HCT116 (cell line): Measurements from ENCODE around the gene ACAP3. TPM values are rescaled to one million over a fixed set of nuclear protein-coding genes. Genes with fewer than 3 reads are reported as not detected.
A peak's percentile ranks its signal among the peaks of the same experiment; 100 is the strongest.

Experiments used
- ATAC-seq: fragments of 200-7000 bp; cut with Tn5 transposase; 2 replicates; pipeline ENCODE4 v1.9.1; 2020; ENCODE audit warnings: mild to moderate bottlenecking, moderate library complexity
- BruUV-seq: library from RNA; stranded (reverse); fragments of 400-500 nt; replicated peaks from 2 replicates; lab custom pipeline; 2021; lab: Mats Ljungman, UMichigan
- CTCF ChIA-PET: fragments of 300-600 bp; sonication (Branson Sonifier 250); formaldehyde crosslinking; loops from one replicate; lab custom pipeline; 2021; ENCODE audit warnings: antibody characterized with exemption; lab: Charles Lee
- POLR2A ChIA-PET: fragments of 300-600, 350-600 bp; sonication (Branson Sonifier 250); formaldehyde crosslinking; loops from one replicate; lab custom pipeline; 2021; ENCODE audit warnings: antibody characterized with exemption; lab: Charles Lee
- RAD21 ChIA-PET, 2 experiments: fragments of 300-600 bp; sonication (Branson Sonifier 250); formaldehyde crosslinking; loops; one replicate each; lab custom pipeline; 2023; ENCODE audit warnings: low total read pairs in 2 of 2; ENCODE audit not compliant: uncharacterized antibody in 2 of 2, unreplicated experiment in 2 of 2, low non-redundant PET in 1 of 2; lab: Charles Lee
- DNase-seq: peaks from one replicate; pipeline ENCODE4 v3.0.0-alpha.2; 2010; ENCODE audit warnings: low read depth, low spot score
- H2AFZ ChIP-seq: fragments of 200-600 bp; shearing (Covaris generic), sonication (generic); 2 replicates; pipeline ENCODE4 v1.6.1; 2017; ENCODE audit warnings: low read depth, mixed run types, mixed read lengths, antibody characterized with exemption, low read length; ENCODE audit not compliant: poor library complexity, severe bottlenecking
- H3K27ac ChIP-seq: 2 replicates; pipeline ENCODE4 v1.5.1; 2012; ENCODE audit warnings: low read depth, low read length
- H3K27me3 ChIP-seq: fragments of 200-600 bp; sonication (generic); 2 replicates; pipeline ENCODE4 v1.6.1; 2016; ENCODE audit warnings: mixed run types, low read length, mixed read lengths; ENCODE audit not compliant: insufficient read depth
- H3K36me3 ChIP-seq, 2 experiments: fragments of 200-500 bp in 1 of 2; fragments of 200-600 bp in 1 of 2; sonication (Bioruptor generic) in 1 of 2; sonication (generic) in 1 of 2; 2 replicates each; pipeline versions ENCODE4 v1.5.1 to v1.6.1; 2014 to 2016; ENCODE audit warnings: low read length in 2 of 2, inconsistent platforms in 1 of 2, mixed read lengths in 1 of 2, mixed run types in 1 of 2; ENCODE audit not compliant: insufficient read depth in 2 of 2, control insufficient read depth in 1 of 2
- H3K4me1 ChIP-seq, 2 experiments: fragments of 200-600 bp in 1 of 2; sonication (generic) in 1 of 2; 2 replicates each; pipeline versions ENCODE4 v1.5.1 to v1.6.1; 2012 to 2017; ENCODE audit warnings: low read length in 2 of 2, inconsistent platforms in 1 of 2, mild to moderate bottlenecking in 1 of 2, mixed read lengths in 1 of 2, mixed run types in 1 of 2, moderate library complexity in 1 of 2; ENCODE audit not compliant: insufficient read depth in 2 of 2, control insufficient read depth in 1 of 2
- H3K4me2 ChIP-seq: fragments of 200-600 bp; sonication (generic); 2 replicates; pipeline ENCODE4 v1.6.1; 2017; ENCODE audit warnings: mixed run types, low read length, mixed read lengths
- H3K4me3 ChIP-seq, 2 experiments: fragments of 200-600 bp in 1 of 2; sonication (generic) in 1 of 2; replicated peaks in 1 of 2; 2 replicates each; pipeline ENCODE4 v1.5.1; 2011 to 2016; ENCODE audit warnings: low read length in 2 of 2, control low read depth in 1 of 2, low read depth in 1 of 2, mild to moderate bottlenecking in 1 of 2, mixed read lengths in 1 of 2, mixed run types in 1 of 2
- H3K79me2 ChIP-seq: fragments of 200-600 bp; sonication (generic); 2 replicates; pipeline ENCODE4 v1.6.1; 2017; ENCODE audit warnings: mild to moderate bottlenecking, mixed run types, low read length, moderate library complexity, mixed read lengths; ENCODE audit not compliant: insufficient read depth
- H3K9ac ChIP-seq: fragments of 200-600 bp; sonication (generic); 2 replicates; pipeline ENCODE4 v1.6.1; 2016; ENCODE audit warnings: low read length, mixed read lengths
- H3K9me2 ChIP-seq: fragments of 200-600 bp; sonication (generic), shearing (Covaris generic); 2 replicates; pipeline ENCODE4 v1.6.1; 2017; ENCODE audit warnings: mixed run types, mild to moderate bottlenecking, moderate library complexity; ENCODE audit not compliant: insufficient read depth
- H3K9me3 ChIP-seq, 2 experiments: fragments of 200-500 bp in 1 of 2; fragments of 200-600 bp in 1 of 2; sonication (Bioruptor generic) in 1 of 2; sonication (generic) in 1 of 2; 2 replicates each; pipeline ENCODE4 v1.6.1; 2014 to 2017; ENCODE audit warnings: low read length in 2 of 2, mixed read lengths in 2 of 2, inconsistent platforms in 1 of 2, low read depth in 1 of 2, mild to moderate bottlenecking in 1 of 2, mixed run types in 1 of 2, moderate library complexity in 1 of 2; ENCODE audit not compliant: control insufficient read depth in 1 of 2, insufficient read depth in 1 of 2
- H4K20me1 ChIP-seq: fragments of 200-600 bp; sonication (generic), shearing (Covaris generic); 2 replicates; pipeline ENCODE4 v1.6.1; 2017; ENCODE audit warnings: mixed run types, mild to moderate bottlenecking, moderate library complexity; ENCODE audit not compliant: insufficient read depth
- CBX3 ChIP-seq: IDR thresholded peaks from 2 replicates; pipeline ENCODE4 v1.6.1; 2012; ENCODE audit warnings: low read depth
- CEBPB ChIP-seq: IDR thresholded peaks from 2 replicates; pipeline ENCODE4 v1.6.1; 2012; ENCODE audit warnings: low read depth
- ELF1 ChIP-seq: IDR thresholded peaks from 2 replicates; pipeline ENCODE4 v1.6.1; 2012; ENCODE audit warnings: low read depth, borderline replicate concordance
- EZH2 ChIP-seq: fragments of 200-600 bp; sonication (generic); IDR thresholded peaks from 2 replicates; pipeline ENCODE4 v1.6.1; 2017; ENCODE audit warnings: antibody characterized with exemption, mixed run types
- EZH2phosphoT487 ChIP-seq: fragments of 200-600 bp; IDR thresholded peaks from 2 replicates; pipeline ENCODE4 v1.6.1; 2018; ENCODE audit warnings: antibody characterized with exemption, borderline replicate concordance
- FOSL1 ChIP-seq: IDR thresholded peaks from 2 replicates; pipeline ENCODE4 v1.6.1; 2012; ENCODE audit warnings: low read depth
- JUND ChIP-seq: IDR thresholded peaks from 2 replicates; pipeline ENCODE4 v1.6.1; 2012
- POLR2A ChIP-seq: IDR thresholded peaks from 2 replicates; pipeline ENCODE4 v1.7.0; 2011; ENCODE audit warnings: borderline replicate concordance; ENCODE audit not compliant: insufficient read depth, insufficient read length; ENCODE audit errors: extremely low read depth
- RAD21 ChIP-seq: IDR thresholded peaks from 2 replicates; pipeline ENCODE4 v1.6.1; 2012; ENCODE audit warnings: low read depth, mild to moderate bottlenecking
- YY1 ChIP-seq: IDR thresholded peaks from 2 replicates; pipeline ENCODE4 v1.6.1; 2011; ENCODE audit warnings: low read length, low read depth, moderate library complexity, mild to moderate bottlenecking; ENCODE audit not compliant: insufficient replicate concordance; ENCODE audit errors: extremely low read depth
- ZFX ChIP-seq: fragments of 450-650 bp; IDR thresholded peaks from 2 replicates; pipeline ENCODE4 v1.6.1; 2017
- ZNF274 ChIP-seq: fragments of 200-500 bp; sonication (Bioruptor generic); IDR thresholded peaks from 2 replicates; pipeline ENCODE4 v1.6.1; 2014; ENCODE audit warnings: mild to moderate bottlenecking, low read depth, low read length, inconsistent platforms
- intact Hi-C: fragments of 100-400 bp; cut with micrococcal nuclease; formaldehyde crosslinking; loops from 2 replicates; pipeline ENCODE4 v1.10.0; 2022
- total RNA-seq: library from RNA; stranded (reverse); gene quantifications from one replicate; pipeline ENCODE4 v1.2.1, GENCODE V29; 2021; ENCODE audit not compliant: unreplicated experiment
- TF ChIP-seq, protein P1 (sequence below): IDR thresholded peaks from 2 replicates; pipeline ENCODE4 v1.6.1; 2012
- TF ChIP-seq, protein P2 (sequence below): IDR thresholded peaks from 2 replicates; pipeline ENCODE4 v1.6.1; 2012; ENCODE audit warnings: low read depth
- TF ChIP-seq, protein P3 (sequence below): IDR thresholded peaks from 2 replicates; pipeline ENCODE4 v1.6.1; 2012
- TF ChIP-seq, protein P4 (sequence below), 3 experiments: fragments of 200-600 bp in 1 of 3; sonication (generic) in 1 of 3; IDR thresholded peaks in 2 of 3; conservative IDR thresholded peaks in 1 of 3; 2 replicates each; pipeline ENCODE4 v1.5.1; 2012 to 2017; ENCODE audit warnings: low read depth in 2 of 3, low read length in 2 of 3, antibody characterized with exemption in 1 of 3, borderline replicate concordance in 1 of 3, control low read depth in 1 of 3, mild to moderate bottlenecking in 1 of 3, mixed read lengths in 1 of 3, mixed run types in 1 of 3, moderate library complexity in 1 of 3; ENCODE audit not compliant: insufficient read depth in 1 of 3

The ACAP3 gene
- total RNA-seq, 1 experiment from 2014 or later, result 38.8 TPM

DNA sequence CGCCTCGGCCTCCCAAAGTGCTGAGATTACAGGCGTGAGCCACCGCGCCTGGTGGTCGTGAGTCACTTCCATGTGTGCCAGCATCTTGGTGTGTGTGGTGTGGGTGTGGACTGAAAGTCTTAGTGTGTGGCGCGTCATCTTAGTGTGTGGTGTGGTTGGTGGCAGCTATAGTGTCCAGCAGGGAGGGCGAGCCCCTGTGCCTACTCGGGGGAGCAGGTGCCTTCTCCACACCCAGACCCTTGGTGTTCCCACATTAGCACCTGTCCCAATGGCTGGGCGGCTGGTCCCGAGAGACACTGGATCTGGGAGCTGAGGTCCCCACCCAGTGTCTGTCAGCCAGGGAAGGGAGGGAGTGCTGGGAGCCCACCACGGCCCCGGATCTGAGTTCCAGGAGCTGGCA lies 24.7 kb downstream of the ACAP3 start (continued):
- TF ChIP-seq, protein P1, sequence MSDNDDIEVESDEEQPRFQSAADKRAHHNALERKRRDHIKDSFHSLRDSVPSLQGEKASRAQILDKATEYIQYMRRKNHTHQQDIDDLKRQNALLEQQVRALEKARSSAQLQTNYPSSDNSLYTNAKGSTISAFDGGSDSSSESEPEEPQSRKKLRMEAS, result no peak
- TF ChIP-seq ZFX (no peak), CBX3 (no peak)

DNA sequence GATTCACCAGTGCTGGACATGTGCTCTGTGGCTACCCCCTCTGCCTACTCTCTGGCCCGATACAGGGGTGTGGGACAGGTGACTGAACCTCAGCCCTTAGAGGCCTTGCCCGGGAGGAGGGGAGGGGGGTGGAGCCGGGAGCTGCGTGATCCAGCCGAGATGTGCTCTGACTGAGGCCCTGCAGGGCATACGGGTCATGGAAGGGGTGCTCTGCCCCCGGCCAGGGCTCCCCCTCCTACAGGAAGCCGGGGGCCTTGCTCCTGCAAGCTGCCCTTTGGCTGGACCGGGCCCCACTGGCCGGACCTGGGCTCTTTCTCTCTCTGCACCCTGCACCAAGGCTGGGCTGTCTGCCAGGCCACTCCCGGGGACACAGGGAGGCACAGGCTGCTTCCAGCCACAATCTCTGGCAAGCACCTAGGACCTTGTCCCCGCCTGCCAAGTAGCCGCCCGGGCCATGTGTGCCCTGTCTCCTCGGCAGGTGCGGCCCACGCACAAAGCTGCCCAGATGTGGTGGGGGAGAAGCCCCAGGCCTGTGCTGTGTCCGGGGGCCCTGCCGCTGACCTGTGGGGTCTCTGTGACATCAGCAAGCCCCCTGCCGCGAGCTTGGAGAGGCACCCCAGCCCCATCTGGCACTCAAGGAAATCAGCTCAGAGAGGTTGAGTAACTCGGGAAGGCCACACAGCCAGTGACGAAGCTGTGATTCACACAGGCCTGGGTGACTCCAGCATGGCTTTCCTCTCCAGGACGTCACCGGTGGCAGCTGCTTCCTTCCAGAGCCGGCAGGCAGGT lies 26.0 kb downstream of the ACAP3 start:
- intact Hi-C loops, result no loop called here
- no peak overlapping the region for H3K4me3 ChIP-seq
- H3K79me2 ChIP-seq, result no peaks in the 10 kb centered on the region
- no peak overlapping the region for H2AFZ ChIP-seq
- H3K9me3 ChIP-seq, result no peaks in the 10 kb centered on the region
- H3K27ac ChIP-seq, result no peak overlapping the region; the same call in 1 of the 2 replicates
- DNase-seq (no peak), ATAC-seq (0 out of 2 replicates have a peak, but pooled peaks have one; percentile 35)
- RAD21 ChIA-PET, result no interaction called here
- H3K27me3 ChIP-seq, result no peaks in the 10 kb centered on the region
- POLR2A ChIA-PET, result no interaction called here
- H3K9me2 ChIP-seq, result no peaks in the 10 kb centered on the region
- no peak overlapping the region for H3K9ac ChIP-seq
- H3K4me2 ChIP-seq, result peak overlapping the region; percentile 4; the same call in 1 of the 2 replicates
- no peak for TF ChIP-seq EZH2
- no peak for TF ChIP-seq FOSL1
- TF ChIP-seq POLR2A, result no peak
- no peak for TF ChIP-seq ZNF274
- no peak for TF ChIP-seq CBX3
- TF ChIP-seq YY1, result no peak
- no peak for TF ChIP-seq ZFX
- no peak for TF ChIP-seq JUND
- TF ChIP-seq, protein P2, sequence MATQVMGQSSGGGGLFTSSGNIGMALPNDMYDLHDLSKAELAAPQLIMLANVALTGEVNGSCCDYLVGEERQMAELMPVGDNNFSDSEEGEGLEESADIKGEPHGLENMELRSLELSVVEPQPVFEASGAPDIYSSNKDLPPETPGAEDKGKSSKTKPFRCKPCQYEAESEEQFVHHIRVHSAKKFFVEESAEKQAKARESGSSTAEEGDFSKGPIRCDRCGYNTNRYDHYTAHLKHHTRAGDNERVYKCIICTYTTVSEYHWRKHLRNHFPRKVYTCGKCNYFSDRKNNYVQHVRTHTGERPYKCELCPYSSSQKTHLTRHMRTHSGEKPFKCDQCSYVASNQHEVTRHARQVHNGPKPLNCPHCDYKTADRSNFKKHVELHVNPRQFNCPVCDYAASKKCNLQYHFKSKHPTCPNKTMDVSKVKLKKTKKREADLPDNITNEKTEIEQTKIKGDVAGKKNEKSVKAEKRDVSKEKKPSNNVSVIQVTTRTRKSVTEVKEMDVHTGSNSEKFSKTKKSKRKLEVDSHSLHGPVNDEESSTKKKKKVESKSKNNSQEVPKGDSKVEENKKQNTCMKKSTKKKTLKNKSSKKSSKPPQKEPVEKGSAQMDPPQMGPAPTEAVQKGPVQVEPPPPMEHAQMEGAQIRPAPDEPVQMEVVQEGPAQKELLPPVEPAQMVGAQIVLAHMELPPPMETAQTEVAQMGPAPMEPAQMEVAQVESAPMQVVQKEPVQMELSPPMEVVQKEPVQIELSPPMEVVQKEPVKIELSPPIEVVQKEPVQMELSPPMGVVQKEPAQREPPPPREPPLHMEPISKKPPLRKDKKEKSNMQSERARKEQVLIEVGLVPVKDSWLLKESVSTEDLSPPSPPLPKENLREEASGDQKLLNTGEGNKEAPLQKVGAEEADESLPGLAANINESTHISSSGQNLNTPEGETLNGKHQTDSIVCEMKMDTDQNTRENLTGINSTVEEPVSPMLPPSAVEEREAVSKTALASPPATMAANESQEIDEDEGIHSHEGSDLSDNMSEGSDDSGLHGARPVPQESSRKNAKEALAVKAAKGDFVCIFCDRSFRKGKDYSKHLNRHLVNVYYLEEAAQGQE, result no peak
- no peak for TF ChIP-seq ELF1
- TF ChIP-seq, protein P3, sequence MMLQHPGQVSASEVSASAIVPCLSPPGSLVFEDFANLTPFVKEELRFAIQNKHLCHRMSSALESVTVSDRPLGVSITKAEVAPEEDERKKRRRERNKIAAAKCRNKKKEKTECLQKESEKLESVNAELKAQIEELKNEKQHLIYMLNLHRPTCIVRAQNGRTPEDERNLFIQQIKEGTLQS, result no peak
- TF ChIP-seq, protein P1, result no peak
- TF ChIP-seq EZH2phosphoT487, result no peak
- no peak for TF ChIP-seq CEBPB
- TF ChIP-seq, protein P4, sequence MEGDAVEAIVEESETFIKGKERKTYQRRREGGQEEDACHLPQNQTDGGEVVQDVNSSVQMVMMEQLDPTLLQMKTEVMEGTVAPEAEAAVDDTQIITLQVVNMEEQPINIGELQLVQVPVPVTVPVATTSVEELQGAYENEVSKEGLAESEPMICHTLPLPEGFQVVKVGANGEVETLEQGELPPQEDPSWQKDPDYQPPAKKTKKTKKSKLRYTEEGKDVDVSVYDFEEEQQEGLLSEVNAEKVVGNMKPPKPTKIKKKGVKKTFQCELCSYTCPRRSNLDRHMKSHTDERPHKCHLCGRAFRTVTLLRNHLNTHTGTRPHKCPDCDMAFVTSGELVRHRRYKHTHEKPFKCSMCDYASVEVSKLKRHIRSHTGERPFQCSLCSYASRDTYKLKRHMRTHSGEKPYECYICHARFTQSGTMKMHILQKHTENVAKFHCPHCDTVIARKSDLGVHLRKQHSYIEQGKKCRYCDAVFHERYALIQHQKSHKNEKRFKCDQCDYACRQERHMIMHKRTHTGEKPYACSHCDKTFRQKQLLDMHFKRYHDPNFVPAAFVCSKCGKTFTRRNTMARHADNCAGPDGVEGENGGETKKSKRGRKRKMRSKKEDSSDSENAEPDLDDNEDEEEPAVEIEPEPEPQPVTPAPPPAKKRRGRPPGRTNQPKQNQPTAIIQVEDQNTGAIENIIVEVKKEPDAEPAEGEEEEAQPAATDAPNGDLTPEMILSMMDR (IDR thresholded peaks at IDR 0.05 in 2 of 3, conservative IDR thresholded peaks at IDR 0.05 in 1 of 3; ENCODE audit: borderline replicate concordance in 1 of 3, insufficient read depth in 1 of 3, low read depth in 2 of 3, low read length in 2 of 3), result no peak
- TF ChIP-seq RAD21, result no peak
- no peaks in the 10 kb centered on the region for H4K20me1 ChIP-seq
- CTCF ChIA-PET, result no interaction called here
- peaks cover 0 to 26% of the 10 kb centered on the region in 2 experiments; a peak in 3 of 4 replicates for H3K4me1 ChIP-seq
- no TSS peak for BruUV-seq
- no peaks in the 10 kb centered on the region for H3K36me3 ChIP-seq
